SW 1271 (cell line): ENCODE measurements around the gene PRKD1.
"Not testable (repeated sequence)": the region's sequence is repeated elsewhere in the genome, so short reads cannot be mapped to it uniquely, and the experiment has no call there.

Experiments
- DNase-seq, 2 experiments: peaks; one replicate each; lab custom pipeline; 2025; lab: John Stamatoyannopoulos, UW

Gene PRKD1

DNA sequence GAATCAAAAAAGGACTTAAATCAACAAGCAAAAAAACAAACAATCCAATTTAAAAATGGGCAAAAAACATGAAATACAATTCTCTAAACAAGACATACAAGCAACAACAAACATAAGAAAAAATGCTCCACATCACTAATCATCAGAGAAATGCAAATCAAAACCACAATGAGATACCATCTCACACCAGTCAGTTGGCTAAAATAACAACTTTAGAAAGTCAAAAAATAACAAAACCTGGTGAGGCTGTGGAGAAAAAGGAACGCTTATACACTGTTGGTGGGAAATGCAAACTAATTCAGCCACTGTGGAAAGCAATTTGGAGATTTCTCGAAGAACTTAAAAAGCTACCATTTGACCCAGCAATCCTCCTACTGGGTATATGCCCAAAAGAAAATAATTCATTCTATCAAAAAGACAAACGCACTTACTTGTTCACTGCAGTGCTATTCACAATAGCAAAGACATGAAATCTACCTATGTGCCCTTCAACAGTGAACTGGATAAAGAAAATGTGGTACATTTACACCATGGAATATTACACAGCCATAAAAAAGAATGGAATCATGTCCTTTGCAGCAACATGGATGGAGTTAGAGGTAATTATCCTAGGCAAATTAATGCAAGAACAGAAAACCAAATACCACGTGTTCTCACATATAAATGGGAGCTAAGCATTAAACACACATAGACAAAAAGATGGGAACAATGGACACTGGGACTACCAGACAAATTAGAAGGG lies 26.9 kb downstream of the PRKD1 start:
- no peak for DNase-seq

- no peak for DNase-seq
Measured at GRCh38 chr14:29898470-29898869, 29.2 kb downstream of the PRKD1 start.

DNA sequence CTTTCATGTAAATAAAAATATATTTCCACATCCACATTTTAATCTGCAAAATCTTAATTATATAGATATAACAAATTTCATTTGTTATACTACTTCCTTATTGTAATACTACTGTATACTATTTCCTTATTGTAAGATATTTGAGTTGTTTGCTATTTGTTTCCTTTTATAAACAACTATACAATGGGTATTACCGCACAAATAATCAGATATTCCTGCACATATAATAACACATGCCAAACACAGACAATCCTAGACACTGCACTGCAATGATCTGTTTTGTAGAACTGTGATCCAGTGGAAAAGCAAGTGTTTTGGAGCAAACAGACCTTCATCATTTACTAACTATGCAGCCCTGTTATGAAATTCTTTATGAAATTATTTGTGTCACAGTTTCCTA lies 30.5 kb downstream of the PRKD1 start:
- no peak for DNase-seq

- DNase-seq = no peak
Measured at GRCh38 chr14:29896354-29896821, 31.3 kb downstream of the PRKD1 start.

DNA sequence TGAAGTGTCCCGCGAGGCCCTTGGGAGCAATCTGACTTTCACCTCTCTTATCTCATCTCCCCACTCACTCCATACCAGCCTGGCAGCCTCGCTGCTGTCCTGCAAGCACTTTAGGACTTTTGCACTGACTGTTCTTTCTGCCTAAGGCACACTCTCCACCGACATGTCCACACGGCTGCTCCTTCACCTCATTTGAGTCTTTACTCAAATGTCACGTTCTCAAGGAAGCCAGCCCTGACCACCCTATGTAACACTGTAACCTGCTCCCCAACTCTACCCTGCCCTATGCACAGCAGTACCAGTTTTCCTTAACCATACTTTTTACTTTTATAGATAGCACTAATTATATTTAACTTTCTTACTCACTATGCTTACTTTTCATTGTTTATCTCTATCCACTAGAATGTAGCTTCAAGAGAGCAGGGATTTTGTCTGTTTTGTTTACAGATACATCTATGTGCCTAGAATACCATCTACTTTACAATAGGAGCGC lies 32.0 kb downstream of the PRKD1 start:
- DNase-seq = no peak

DNA sequence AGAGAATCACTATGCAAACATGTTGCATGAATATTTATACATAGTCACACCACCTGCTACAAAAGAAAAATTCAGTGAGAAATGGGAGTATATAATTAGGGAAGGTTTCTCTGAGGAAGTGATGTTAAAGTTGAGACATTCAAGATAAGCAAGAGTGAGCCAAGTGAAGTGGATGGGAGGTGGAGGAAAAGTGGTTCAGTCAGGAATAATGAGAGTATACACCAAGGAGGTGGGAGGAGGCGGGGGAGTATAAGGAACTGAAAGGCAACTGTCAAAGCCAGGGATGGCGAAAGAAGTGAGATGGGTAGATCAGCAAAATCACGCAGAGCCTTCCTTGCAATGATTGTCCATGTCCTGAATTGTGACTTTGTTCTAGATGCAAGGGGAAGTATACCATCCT lies 33.7 kb downstream of the PRKD1 start:
- DNase-seq = no peak

- no peak for DNase-seq
Measured at GRCh38 chr14:29892327-29892726, 35.3 kb downstream of the PRKD1 start.

GRCh38 chr14:29885988-29886387 lies 41.7 kb downstream of the PRKD1 start:
- no peak for DNase-seq

DNA sequence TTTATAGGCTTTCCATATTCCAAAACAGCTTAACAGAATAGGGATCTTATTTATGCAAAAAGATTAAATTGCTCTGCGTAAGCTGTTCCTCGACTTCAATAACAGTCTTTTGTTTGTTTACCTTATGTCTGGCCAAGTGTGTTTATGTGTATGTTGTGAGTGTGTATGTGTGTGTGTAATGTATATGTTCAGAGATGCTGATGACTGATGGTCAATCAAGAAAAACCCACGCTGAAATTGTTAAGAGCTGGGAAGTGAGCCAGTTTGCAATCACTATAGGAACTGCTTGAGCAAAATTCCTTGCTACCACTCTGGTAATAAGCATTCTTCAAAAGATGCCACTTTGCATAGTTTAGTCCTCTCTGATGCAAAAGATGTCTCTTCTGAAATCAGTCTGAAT lies 59.6 kb downstream of the PRKD1 start:
- DNase-seq = no peak

DNA sequence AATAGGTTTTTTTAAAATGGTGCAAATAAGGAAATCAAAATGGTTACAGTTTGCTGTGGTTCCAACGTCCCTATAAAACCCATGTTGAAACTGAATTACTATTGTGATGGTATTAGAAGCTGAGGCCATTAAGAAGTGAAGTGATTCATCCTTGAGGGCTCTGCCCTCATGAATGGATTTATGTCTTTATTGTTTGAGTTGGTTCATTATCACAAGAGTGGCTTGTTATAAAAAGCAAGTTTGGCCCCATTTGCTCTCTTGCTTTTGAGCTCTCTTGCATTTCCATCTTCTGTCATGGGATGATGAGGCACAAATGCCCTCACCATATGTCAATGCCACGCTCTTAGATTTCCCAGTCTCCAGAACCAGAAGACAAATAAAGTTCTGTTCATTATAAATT lies 62.3 kb downstream of the PRKD1 start:
- no peak for DNase-seq

DNA sequence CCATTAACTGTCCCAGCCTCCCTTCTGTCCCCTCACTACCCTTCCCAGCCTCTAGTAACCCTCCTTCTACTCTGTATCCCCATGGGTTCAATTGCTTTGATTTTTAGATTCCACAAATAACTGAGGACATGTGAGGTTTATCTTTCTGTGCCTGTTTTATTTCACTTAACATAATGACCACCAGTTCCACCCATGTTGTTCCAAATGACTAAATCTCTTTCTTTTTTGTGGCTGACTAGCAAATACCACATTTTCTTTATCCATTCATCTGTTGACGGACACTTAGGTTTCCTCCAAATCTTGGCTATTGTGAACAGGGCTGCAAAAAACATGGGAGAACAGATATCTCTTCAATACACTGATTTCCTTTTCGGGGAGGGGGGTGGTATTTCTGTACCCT lies 65.7 kb downstream of the PRKD1 start:
- DNase-seq = no peak

DNA sequence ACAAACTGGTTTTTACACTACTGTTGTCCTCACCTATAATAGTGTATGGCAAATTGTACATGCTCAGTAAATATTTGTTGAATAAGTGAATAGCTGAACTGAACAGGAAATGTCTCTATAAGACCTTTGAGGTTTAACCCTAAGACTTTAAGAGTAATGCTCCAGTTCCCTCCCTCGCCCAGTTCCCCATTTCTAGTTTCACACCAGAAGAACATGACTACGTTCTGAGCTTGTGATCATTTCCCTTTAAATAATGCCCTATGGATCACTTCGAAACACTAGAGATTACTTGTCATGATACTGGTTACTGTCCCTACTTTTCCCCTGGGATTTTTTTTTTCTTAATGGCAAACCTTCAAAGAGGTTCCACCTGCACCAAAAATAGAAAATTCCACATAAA lies 69.3 kb downstream of the PRKD1 start:
- DNase-seq = no peak

- no peak for DNase-seq
Measured at GRCh38 chr14:29857551-29857950, 70.1 kb downstream of the PRKD1 start.

- DNase-seq = no peak
Measured at GRCh38 chr14:29856516-29856915, 71.1 kb downstream of the PRKD1 start.

GRCh38 chr14:29853691-29854090 lies 74.0 kb downstream of the PRKD1 start:
- not testable (repeated sequence) for DNase-seq

GRCh38 chr14:29853272-29853671 lies 74.4 kb downstream of the PRKD1 start:
- no peak for DNase-seq

DNA sequence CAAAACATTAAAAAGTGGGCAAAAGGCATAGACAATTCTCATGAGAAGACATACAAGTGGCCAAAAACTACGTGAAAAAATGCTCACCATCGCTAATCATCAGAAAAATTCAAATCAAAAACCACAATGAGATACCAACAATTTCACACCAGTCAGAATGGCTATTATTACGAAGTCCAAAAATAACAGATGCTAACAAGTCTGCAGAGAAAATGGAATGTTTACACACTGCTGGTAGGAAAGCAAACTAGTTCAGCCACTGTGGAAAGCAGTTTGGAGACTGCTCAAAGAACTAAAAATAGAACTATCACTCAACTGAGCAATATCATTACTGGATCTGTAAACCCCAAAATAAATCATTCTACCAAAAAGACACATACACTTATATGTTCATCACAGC lies 76.2 kb downstream of the PRKD1 start:
- DNase-seq = no peak

DNA sequence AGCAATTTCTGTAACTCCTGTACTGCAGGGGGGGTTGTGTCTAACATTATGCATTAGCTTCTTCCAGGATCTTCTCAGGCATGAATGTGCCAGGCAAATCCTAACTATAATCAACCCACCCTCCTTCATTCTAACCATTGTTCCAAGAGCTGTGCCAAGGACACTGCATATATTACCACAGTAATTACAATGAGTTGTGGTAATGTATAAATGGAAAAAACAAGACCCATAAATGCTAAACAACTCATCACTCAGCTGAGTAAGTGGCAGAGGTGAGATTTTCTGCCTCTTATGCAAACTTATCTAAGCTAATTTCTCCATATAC lies 80.6 kb downstream of the PRKD1 start:
- DNase-seq = no peak

DNA sequence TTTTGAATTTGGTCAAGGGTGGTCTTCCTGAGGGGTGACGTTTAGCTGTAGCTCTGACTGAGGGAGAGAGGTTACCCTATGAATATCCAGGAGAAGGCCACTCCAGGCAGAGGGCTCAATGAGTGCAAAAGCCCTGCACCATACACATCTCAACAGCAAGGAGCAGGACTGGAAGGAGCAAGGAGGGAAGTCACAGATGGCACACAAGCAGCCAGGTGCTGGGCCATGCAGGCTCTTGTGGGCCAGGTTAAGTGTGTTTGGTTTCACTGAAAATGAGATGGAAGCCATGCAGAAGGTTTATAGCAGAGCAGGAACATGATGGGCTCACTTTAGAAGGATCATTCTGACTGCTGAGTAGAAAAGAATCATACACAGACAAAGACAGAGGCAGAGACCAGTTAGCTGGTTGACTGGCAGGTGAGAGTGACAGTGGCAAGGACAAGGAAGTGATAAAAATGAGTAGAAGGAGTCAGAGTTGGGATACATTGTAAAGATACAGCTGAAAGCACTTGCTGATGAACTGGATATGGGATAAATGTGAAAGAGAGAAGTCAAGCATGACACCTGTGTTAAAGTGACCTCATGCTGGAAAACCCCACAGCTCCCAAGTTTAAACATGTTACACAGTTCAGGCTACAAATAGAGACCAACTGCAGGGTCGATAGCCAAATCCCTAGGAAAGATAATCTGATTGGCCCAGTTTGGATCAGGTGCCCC lies 81.2 kb downstream of the PRKD1 start:
- no peak for DNase-seq

GRCh38 chr14:29843981-29844380 lies 83.7 kb downstream of the PRKD1 start:
- no peak for DNase-seq

DNA sequence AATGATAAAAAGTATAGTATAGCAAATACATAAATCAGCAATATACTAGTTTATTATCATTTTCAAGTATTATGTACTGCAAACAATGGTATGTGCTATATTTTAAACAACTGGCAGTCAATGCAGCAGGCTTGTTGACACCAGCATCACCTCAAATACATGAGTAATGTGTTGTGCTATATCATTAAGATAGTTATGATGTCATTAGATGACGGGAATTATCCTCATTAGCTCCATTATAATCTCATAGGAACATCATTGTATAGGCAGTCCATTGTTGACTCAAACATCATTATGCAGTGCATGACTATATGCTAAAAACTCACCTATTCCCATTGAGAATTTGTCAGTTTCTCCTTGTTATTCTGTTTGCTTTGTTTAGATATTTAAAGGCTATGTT lies 85.4 kb downstream of the PRKD1 start:
- no peak for DNase-seq

GRCh38 chr14:29840369-29840892 lies 87.2 kb downstream of the PRKD1 start:
- not testable (repeated sequence) for DNase-seq

GRCh38 chr14:29839691-29840090 lies 88.0 kb downstream of the PRKD1 start:
- DNase-seq = not testable (repeated sequence)
